SK-N-SH (cell line): Measurements from ENCODE around the gene MB21D2. TPM values are rescaled to one million over a fixed set of nuclear protein-coding genes. Genes with fewer than 3 reads are reported as not detected.
"Not testable (repeated sequence)": the region's sequence is repeated elsewhere in the genome, so short reads cannot be mapped to it uniquely, and the experiment has no call there.

Experiments used
- CTCF ChIA-PET: fragments of 300-600, 350-600 bp; formaldehyde crosslinking; extraction: SDS; loops from one replicate; lab custom pipeline; 2021; lab: Yijun Ruan, JAX
- POLR2A ChIA-PET: fragments of 350-600 bp; sonication (Branson Sonifier 250); formaldehyde crosslinking; extraction: SDS; loops from one replicate; lab custom pipeline; 2020; ENCODE audit warnings: antibody characterized with exemption, inconsistent platforms; lab: Yijun Ruan, JAX
- DNase-seq: peaks from one replicate; pipeline ENCODE4 v3.0.0; 2012
- H2AFZ ChIP-seq: fragments of 200-600 bp; sonication (generic); 2 replicates; pipeline ENCODE4 v1.8.1; 2016; ENCODE audit warnings: antibody characterized with exemption, mild to moderate bottlenecking, low read depth
- H3F3A ChIP-seq: fragments of 200-600 bp; sonication (generic); replicated peaks from 2 replicates; pipeline ENCODE3; 2016; ENCODE audit warnings: antibody characterized with exemption, mild to moderate bottlenecking; ENCODE audit not compliant: insufficient read depth
- H3K27ac ChIP-seq, 2 experiments: fragments of 200-500 bp in 1 of 2; fragments of 200-600 bp in 1 of 2; sonication (Bioruptor generic) in 1 of 2; sonication (generic), shearing (Covaris generic) in 1 of 2; 2 replicates each; pipeline versions ENCODE4 v1.5.1 to v1.6.1; 2014 to 2016; ENCODE audit warnings: low read depth in 2 of 2, inconsistent platforms in 1 of 2, low read length in 1 of 2, mild to moderate bottlenecking in 1 of 2, mixed read lengths in 1 of 2
- H3K27me3 ChIP-seq: fragments of 200-600 bp; sonication (generic), shearing (Covaris generic); 2 replicates; pipeline ENCODE4 v1.6.1; 2016; ENCODE audit warnings: mixed run types; ENCODE audit not compliant: insufficient read depth
- H3K36me3 ChIP-seq, 2 experiments: fragments of 200-500 bp in 1 of 2; fragments of 200-600 bp in 1 of 2; sonication (Bioruptor generic) in 1 of 2; sonication (generic) in 1 of 2; replicated peaks in 1 of 2; 2 replicates each; pipeline versions ENCODE3 to v1.5.1; 2014 to 2016; ENCODE audit warnings: low read length in 1 of 2, mild to moderate bottlenecking in 1 of 2; ENCODE audit not compliant: insufficient read depth in 2 of 2, control insufficient read depth in 1 of 2
- H3K4me1 ChIP-seq, 2 experiments: fragments of 200-500 bp in 1 of 2; fragments of 200-600 bp in 1 of 2; sonication (Bioruptor generic) in 1 of 2; sonication (generic), shearing (Covaris generic) in 1 of 2; 2 replicates each; pipeline versions ENCODE4 v1.5.1 to v1.6.1; 2014 to 2016; ENCODE audit warnings: low read depth in 1 of 2, low read length in 1 of 2, mixed run types in 1 of 2; ENCODE audit not compliant: insufficient read depth in 2 of 2, control insufficient read depth in 1 of 2
- H3K4me2 ChIP-seq: fragments of 200-600 bp; sonication (generic), shearing (Covaris generic); 2 replicates; pipeline ENCODE4 v1.6.1; 2017; ENCODE audit warnings: mixed run types
- H3K4me3 ChIP-seq, 2 experiments: fragments of 200-500 bp in 1 of 2; fragments of 200-600 bp in 1 of 2; sonication (Bioruptor generic) in 1 of 2; sonication (generic), shearing (Covaris generic) in 1 of 2; 2 replicates each; pipeline versions ENCODE4 v1.5.1 to v1.8.1; 2014 to 2016; ENCODE audit warnings: low read depth in 2 of 2, inconsistent platforms in 1 of 2, low read length in 1 of 2, mild to moderate bottlenecking in 1 of 2, mixed read lengths in 1 of 2, moderate library complexity in 1 of 2
- H3K79me2 ChIP-seq: fragments of 200-600 bp; sonication (generic); 2 replicates; pipeline ENCODE4 v1.8.1; 2017; ENCODE audit warnings: mild to moderate bottlenecking; ENCODE audit not compliant: insufficient read depth
- H3K9ac ChIP-seq: fragments of 200-600 bp; sonication (generic); 2 replicates; pipeline ENCODE4 v1.6.1; 2017; ENCODE audit warnings: mixed run types
- H3K9me2 ChIP-seq: fragments of 200-600 bp; sonication (generic); 2 replicates; pipeline ENCODE4 v1.6.1; 2017; ENCODE audit warnings: mixed run types
- H3K9me3 ChIP-seq: fragments of 200-600 bp; sonication (generic); 2 replicates; pipeline ENCODE4 v1.6.1; 2017; ENCODE audit warnings: mixed run types, mild to moderate bottlenecking, moderate library complexity
- H4K20me1 ChIP-seq: fragments of 200-600 bp; sonication (generic); 2 replicates; pipeline ENCODE4 v1.6.1; 2017; ENCODE audit warnings: mild to moderate bottlenecking, mixed run types; ENCODE audit not compliant: insufficient read depth
- CHD2 ChIP-seq: fragments of 150-350 bp; IDR thresholded peaks from 2 replicates; pipeline ENCODE4 v1.6.1; 2018; ENCODE audit warnings: low read length; ENCODE audit not compliant: partially characterized antibody
- ELF1 ChIP-seq: IDR thresholded peaks from 2 replicates; pipeline ENCODE4 v1.4.0; 2012
- EP300 ChIP-seq, 2 experiments: IDR thresholded peaks; 2 replicates each; pipeline versions ENCODE4 v1.4.0 to v1.6.1; 2012; ENCODE audit warnings: borderline replicate concordance in 1 of 2, low read depth in 1 of 2, low read length in 1 of 2
- FOSL2 ChIP-seq: IDR thresholded peaks from 2 replicates; pipeline ENCODE4 v1.4.0; 2012; ENCODE audit warnings: low read depth, mild to moderate bottlenecking, moderate library complexity, borderline replicate concordance
- FOXM1 ChIP-seq: IDR thresholded peaks from 2 replicates; pipeline ENCODE4 v1.4.0; 2012; ENCODE audit warnings: low read depth, mild to moderate bottlenecking
- MEF2A ChIP-seq: IDR thresholded peaks from 2 replicates; pipeline ENCODE4 v1.4.0; 2012; ENCODE audit warnings: low read depth, borderline replicate concordance
- NFIC ChIP-seq: IDR thresholded peaks from 2 replicates; pipeline ENCODE4 v1.4.0; 2012; ENCODE audit warnings: borderline replicate concordance
- RFX5 ChIP-seq: IDR thresholded peaks from 2 replicates; pipeline ENCODE4 v1.6.1; 2012; ENCODE audit warnings: mild to moderate bottlenecking, improper control_type of control experiment, low read length
- RXRA ChIP-seq: IDR thresholded peaks from 2 replicates; pipeline ENCODE4 v1.4.0; 2012; ENCODE audit warnings: low read depth, mild to moderate bottlenecking, borderline replicate concordance
- SMC3 ChIP-seq: IDR thresholded peaks from 2 replicates; pipeline ENCODE4 v1.6.1; 2012; ENCODE audit warnings: low read depth, low read length, improper control_type of control experiment
- TAF1 ChIP-seq: IDR thresholded peaks from 2 replicates; pipeline ENCODE4 v1.6.1; 2012; ENCODE audit warnings: low read depth, mild to moderate bottlenecking, low read length, moderate library complexity, borderline replicate concordance
- TCF12 ChIP-seq: IDR thresholded peaks from 2 replicates; pipeline ENCODE4 v1.4.0; 2012
- TEAD4 ChIP-seq: IDR thresholded peaks from 2 replicates; pipeline ENCODE4 v1.4.0; 2012; ENCODE audit warnings: mild to moderate bottlenecking, borderline replicate concordance; ENCODE audit not compliant: insufficient read depth
- WGBS: methylation state at CpG from one replicate; pipeline ENCODE4 v1.1.6; 2017; ENCODE audit warnings: low lambda C conversion rate; 5-methylcytosine and 5-hydroxymethylcytosine counted together
- polyA plus RNA-seq, 3 experiments: library from polyadenylated mRNA; depleted of rRNA; stranded (reverse); fragments of >200 nt; gene quantifications; 2 replicates each; pipeline ENCODE4 v1.2.3, GENCODE V29; 2012
- TF ChIP-seq, protein P1 (sequence below): IDR thresholded peaks from 2 replicates; pipeline ENCODE4; 2012
- TF ChIP-seq, protein P2 (sequence below): fragments of 150-350 bp; IDR thresholded peaks from 2 replicates; pipeline ENCODE4 v1.6.1; 2017; ENCODE audit warnings: antibody characterized with exemption, low read length, low read depth, borderline replicate concordance

Gene MB21D2
- polyA plus RNA-seq, 1 of the 3 experiments (the other 2 are of a cell fraction): 12.7 TPM

DNA sequence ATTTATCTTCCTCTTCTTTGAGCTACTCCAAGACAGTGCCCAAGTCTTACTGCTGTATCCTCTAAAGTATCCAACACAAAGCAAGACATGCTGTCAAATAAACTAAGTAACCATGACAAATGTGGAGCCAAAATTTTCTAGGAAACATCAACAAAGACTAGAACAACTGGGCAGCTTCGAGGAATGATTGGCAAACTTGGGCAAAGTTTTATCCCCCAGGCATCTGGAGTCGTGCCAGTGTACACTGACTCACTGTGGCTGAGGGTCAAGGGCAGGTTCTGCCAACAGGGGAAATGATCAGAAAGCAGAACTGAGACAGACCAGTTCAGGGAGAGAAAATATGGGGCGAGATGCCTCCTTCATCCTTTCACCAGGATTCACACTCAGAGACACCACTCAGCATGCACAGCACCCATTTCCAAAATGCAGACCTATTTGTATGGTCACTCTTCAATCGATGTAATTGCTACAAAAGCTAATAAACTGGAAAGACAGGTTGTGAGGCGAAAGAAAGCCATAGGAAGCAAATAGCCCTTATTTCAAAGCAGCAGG is 65.8 kb downstream of the MB21D2 start (continued):
- TF ChIP-seq, protein P1, sequence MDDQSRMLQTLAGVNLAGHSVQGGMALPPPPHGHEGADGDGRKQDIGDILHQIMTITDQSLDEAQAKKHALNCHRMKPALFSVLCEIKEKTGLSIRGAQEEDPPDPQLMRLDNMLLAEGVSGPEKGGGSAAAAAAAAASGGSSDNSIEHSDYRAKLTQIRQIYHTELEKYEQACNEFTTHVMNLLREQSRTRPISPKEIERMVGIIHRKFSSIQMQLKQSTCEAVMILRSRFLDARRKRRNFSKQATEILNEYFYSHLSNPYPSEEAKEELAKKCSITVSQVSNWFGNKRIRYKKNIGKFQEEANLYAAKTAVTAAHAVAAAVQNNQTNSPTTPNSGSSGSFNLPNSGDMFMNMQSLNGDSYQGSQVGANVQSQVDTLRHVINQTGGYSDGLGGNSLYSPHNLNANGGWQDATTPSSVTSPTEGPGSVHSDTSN: peak; percentile 87
- TF ChIP-seq RXRA (peak; percentile 99), MEF2A (peak; percentile 62; the same call in 1 of the 2 replicates), TAF1 (no peak), TCF12 (peak; percentile 93), FOSL2 (peak; percentile 83), NFIC (peak; percentile 100), ELF1 (no peak), EP300 (IDR thresholded peaks at IDR 0.05; ENCODE audit: borderline replicate concordance in 1 of 2, low read depth in 1 of 2, low read length in 1 of 2) (peak in 1 of 2 experiments; percentile 79; a peak in 2 of 4 replicates), RFX5 (no peak), CHD2 (no peak), FOXM1 (no peak)
- TF ChIP-seq, protein P2, sequence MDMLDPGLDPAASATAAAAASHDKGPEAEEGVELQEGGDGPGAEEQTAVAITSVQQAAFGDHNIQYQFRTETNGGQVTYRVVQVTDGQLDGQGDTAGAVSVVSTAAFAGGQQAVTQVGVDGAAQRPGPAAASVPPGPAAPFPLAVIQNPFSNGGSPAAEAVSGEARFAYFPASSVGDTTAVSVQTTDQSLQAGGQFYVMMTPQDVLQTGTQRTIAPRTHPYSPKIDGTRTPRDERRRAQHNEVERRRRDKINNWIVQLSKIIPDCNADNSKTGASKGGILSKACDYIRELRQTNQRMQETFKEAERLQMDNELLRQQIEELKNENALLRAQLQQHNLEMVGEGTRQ: no peak

DNA sequence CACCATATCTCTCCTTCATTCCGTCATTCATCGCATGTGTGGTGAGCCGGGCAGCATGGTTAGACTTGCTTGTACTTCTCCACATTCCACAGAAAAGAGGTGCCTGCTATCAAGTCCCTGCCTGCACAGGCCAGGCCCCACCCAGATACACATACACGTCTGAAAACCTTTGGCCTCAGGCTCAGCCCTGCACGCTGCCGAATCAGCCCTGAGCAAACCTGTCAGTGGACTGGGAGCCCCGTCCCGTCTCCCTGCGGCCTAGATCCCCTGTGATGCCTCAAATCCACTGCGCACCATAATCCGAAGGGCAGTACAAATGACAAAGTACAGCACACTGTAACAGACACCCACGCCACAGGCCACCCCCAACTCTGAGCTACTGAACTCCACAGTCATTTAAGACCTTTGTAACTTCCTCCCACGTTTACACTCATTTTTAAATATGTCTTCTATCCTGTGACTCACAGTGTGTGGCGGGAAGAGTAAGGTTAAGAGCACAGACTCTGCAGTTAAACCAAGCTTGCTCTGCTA is 67.1 kb downstream of the MB21D2 start:
- POLR2A ChIA-PET: no interaction called here
- peak overlapping the region; percentile 22; the same call in 1 of the 2 replicates for H3K4me2 ChIP-seq
- peaks cover 4 to 22% of the 10 kb centered on the region in 2 experiments for H3K4me1 ChIP-seq
- no peaks in the 10 kb centered on the region for H3K27me3 ChIP-seq
- H3K27ac ChIP-seq: 0 out of 4 replicates have a peak overlapping the region, but pooled peaks of 1 of the 2 experiments have one; percentile 4
- no peaks in the 10 kb centered on the region for H3K9me2 ChIP-seq
- H3K36me3 ChIP-seq: peaks cover 0 to 7% of the 10 kb centered on the region in 2 experiments
- H3F3A ChIP-seq: peaks cover 10% of the 10 kb centered on the region
- CTCF ChIA-PET: no interaction called here
- TF ChIP-seq TEAD4 (no peak), FOSL2 (peak; percentile 35; the same call in 1 of the 2 replicates), SMC3 (no peak), MEF2A (no peak)
- TF ChIP-seq, protein P2: no peak
- TF ChIP-seq, protein P1: no peak
- H3K9ac ChIP-seq: no peak overlapping the region
- H3K4me3 ChIP-seq: no peak overlapping the region
- no peaks in the 10 kb centered on the region for H3K9me3 ChIP-seq
- H3K79me2 ChIP-seq: peaks cover 82% of the 10 kb centered on the region
- DNase-seq: no peak
- 72% methylated on average over 9 of the region's 14 CpGs for WGBS
- no peak overlapping the region for H2AFZ ChIP-seq
- H4K20me1 ChIP-seq: peaks cover 40% of the 10 kb centered on the region

DNA sequence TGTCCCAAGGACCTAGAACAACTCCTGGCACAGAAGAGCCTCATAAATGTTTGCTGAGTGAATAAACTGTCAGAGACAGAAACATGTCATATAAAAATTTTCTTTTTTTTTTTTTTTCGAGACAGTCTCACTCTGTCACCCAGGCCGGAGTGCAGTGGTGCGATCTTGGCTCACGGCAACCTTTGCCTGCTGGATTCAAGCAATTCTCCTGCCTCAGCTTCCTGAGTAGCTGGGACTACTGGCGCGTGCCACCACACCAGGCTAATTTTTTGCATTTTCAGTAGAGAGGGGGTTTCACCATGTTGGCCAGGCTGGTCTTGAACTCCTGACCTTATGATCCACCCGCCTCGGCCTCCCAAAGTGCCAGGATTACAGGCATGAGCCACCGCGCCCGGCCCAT is 67.8 kb downstream of the MB21D2 start:
- Histone ChIP-seq H3F3A (peaks cover 10% of the 10 kb centered on the region), H3K79me2 (peaks cover 83% of the 10 kb centered on the region), H4K20me1 (peaks cover 46% of the 10 kb centered on the region), H3K4me1 (peaks cover 4 to 22% of the 10 kb centered on the region in 2 experiments)
- H3K27me3 ChIP-seq, CTCF ChIA-PET, H3K4me3 ChIP-seq, POLR2A ChIA-PET, H3K9me3 ChIP-seq, H3K9me2 ChIP-seq, H3K9ac ChIP-seq, DNase-seq, H3K36me3 ChIP-seq, H3K27ac ChIP-seq, H2AFZ ChIP-seq, H3K4me2 ChIP-seq: not testable (repeated sequence)
- 95% methylated on average over 11 of the region's 11 CpGs for WGBS
